DOHH2 (cell line): ENCODE measurements around the gene SPINDOC.

Source experiments
- H3F3A ChIP-seq: fragments of 200-600 bp; sonication (generic), shearing (Covaris generic); 2 replicates; pipeline ENCODE4 v1.6.0; 2016; ENCODE audit warnings: antibody characterized with exemption, mild to moderate bottlenecking; ENCODE audit not compliant: control insufficient read depth, insufficient read depth
- H3K27ac ChIP-seq: fragments of 200-600 bp; sonication (generic); 2 replicates; pipeline ENCODE4 v1.5.1; 2014; ENCODE audit warnings: low read depth, mild to moderate bottlenecking, low read length, moderate library complexity
- H3K27me3 ChIP-seq: fragments of 200-600 bp; sonication (generic); 2 replicates; pipeline ENCODE4 v1.6.1; 2014; ENCODE audit warnings: mild to moderate bottlenecking, low read length, mixed read lengths; ENCODE audit not compliant: control insufficient read depth
- H3K36me3 ChIP-seq: fragments of 200-600 bp; sonication (generic); 2 replicates; pipeline ENCODE4 v1.6.1; 2014; ENCODE audit warnings: mild to moderate bottlenecking, low read length, moderate library complexity, mixed read lengths; ENCODE audit not compliant: control insufficient read depth
- H3K4me1 ChIP-seq: fragments of 200-600 bp; sonication (generic); 2 replicates; pipeline ENCODE4 v1.6.1; 2014; ENCODE audit warnings: mild to moderate bottlenecking, low read length, mixed read lengths; ENCODE audit not compliant: control insufficient read depth
- H3K4me2 ChIP-seq: fragments of 200-600 bp; sonication (generic); 2 replicates; pipeline ENCODE4 v1.6.0; 2014; ENCODE audit warnings: mild to moderate bottlenecking, low read length, moderate library complexity
- H3K4me3 ChIP-seq: fragments of 200-600 bp; sonication (generic); 2 replicates; pipeline ENCODE4 v1.5.1; 2014; ENCODE audit warnings: mild to moderate bottlenecking, low read length, mixed read lengths
- H3K79me2 ChIP-seq: fragments of 200-600 bp; sonication (generic); 2 replicates; pipeline ENCODE4 v1.6.1; 2014; ENCODE audit warnings: mild to moderate bottlenecking, low read length, mixed read lengths; ENCODE audit not compliant: control insufficient read depth
- H3K9me2 ChIP-seq: fragments of 200-600 bp; sonication (generic); replicated peaks from 2 replicates; pipeline ENCODE4 v1.6.1; 2014; ENCODE audit warnings: mild to moderate bottlenecking, low read length, mixed read lengths; ENCODE audit not compliant: control insufficient read depth
- H3K9me3 ChIP-seq: fragments of 200-600 bp; sonication (generic); 2 replicates; pipeline ENCODE4 v1.6.1; 2014; ENCODE audit warnings: antibody characterized with exemption, low read length, mixed read lengths; ENCODE audit not compliant: control insufficient read depth, insufficient read depth
- H4K20me1 ChIP-seq: fragments of 200-600 bp; sonication (generic); 2 replicates; pipeline ENCODE4 v1.6.0; 2014; ENCODE audit warnings: low read depth, mild to moderate bottlenecking, antibody characterized with exemption, low read length, moderate library complexity; ENCODE audit not compliant: control insufficient read depth, insufficient read depth
- CTCF ChIP-seq: fragments of 200-600 bp; sonication (generic); IDR thresholded peaks from one replicate; pipeline ENCODE4 v1.5.1; 2014; ENCODE audit warnings: antibody characterized with exemption, mild to moderate bottlenecking, low read depth, low read length; ENCODE audit not compliant: poor library complexity, severe bottlenecking
- EZH2phosphoT487 ChIP-seq: fragments of 200-600 bp; sonication (generic); IDR thresholded peaks from 2 replicates; pipeline ENCODE4 v1.6.1; 2017; ENCODE audit warnings: borderline replicate concordance, mild to moderate bottlenecking, antibody characterized with exemption, low read length, moderate library complexity, mixed read lengths

The SPINDOC gene

GRCh38 chr11:63831326-63831725 is 18.1 kb downstream of the SPINDOC start:
- H3K4me3 ChIP-seq: no peak overlapping the region
- H3F3A ChIP-seq: peaks cover 4% of the 10 kb centered on the region; the same call in 1 of the 2 replicates
- no peaks in the 10 kb centered on the region for H3K9me3 ChIP-seq
- H3K27ac ChIP-seq: no peak overlapping the region
- no peak overlapping the region for H3K4me2 ChIP-seq
- H4K20me1 ChIP-seq: no peaks in the 10 kb centered on the region
- peaks cover 11% of the 10 kb centered on the region for H3K36me3 ChIP-seq
- TF ChIP-seq EZH2phosphoT487: no peak
- no peaks in the 10 kb centered on the region for H3K79me2 ChIP-seq
- peaks cover 8% of the 10 kb centered on the region for H3K4me1 ChIP-seq
- H3K27me3 ChIP-seq: no peaks in the 10 kb centered on the region
- no peaks in the 10 kb centered on the region for H3K9me2 ChIP-seq

- H3K36me3 ChIP-seq: peaks cover 1% of the 10 kb centered on the region; the same call in 1 of the 2 replicates
- H3K9me3 ChIP-seq: no peaks in the 10 kb centered on the region
- TF ChIP-seq CTCF (no peak), EZH2phosphoT487 (no peak)
- H3K79me2 ChIP-seq: no peaks in the 10 kb centered on the region
- H4K20me1 ChIP-seq: no peaks in the 10 kb centered on the region
- H3K4me1 ChIP-seq: peaks cover 9% of the 10 kb centered on the region
- no peaks in the 10 kb centered on the region for H3K9me2 ChIP-seq
- no peak overlapping the region for H3K27ac ChIP-seq
- no peaks in the 10 kb centered on the region for H3K27me3 ChIP-seq
- no peak overlapping the region for H3K4me3 ChIP-seq
- no peak overlapping the region; the same call in 1 of the 2 replicates for H3K4me2 ChIP-seq
- peaks cover 4% of the 10 kb centered on the region; the same call in 1 of the 2 replicates for H3F3A ChIP-seq
Measured at GRCh38 chr11:63832336-63832735, 19.1 kb downstream of the SPINDOC start.

- Histone ChIP-seq H3K4me1 (peaks cover 16% of the 10 kb centered on the region), H3K4me3 (no peak overlapping the region), H3K79me2 (peaks cover 5% of the 10 kb centered on the region), H3K4me2 (no peak overlapping the region), H3F3A (peaks cover 6% of the 10 kb centered on the region), H3K9me2 (no peaks in the 10 kb centered on the region), H3K9me3 (no peaks in the 10 kb centered on the region), H3K27ac (no peak overlapping the region), H4K20me1 (no peaks in the 10 kb centered on the region), H3K36me3 (peaks cover 5% of the 10 kb centered on the region), H3K27me3 (no peaks in the 10 kb centered on the region)
- no peak for TF ChIP-seq CTCF
- no peak for TF ChIP-seq EZH2phosphoT487
Measured at GRCh38 chr11:63833048-63833447, 19.8 kb downstream of the SPINDOC start.

- TF ChIP-seq EZH2phosphoT487 (no peak), CTCF (no peak)
- Histone ChIP-seq H3F3A (peaks cover 5% of the 10 kb centered on the region), H4K20me1 (no peaks in the 10 kb centered on the region), H3K4me3 (no peak overlapping the region), H3K9me3 (no peaks in the 10 kb centered on the region), H3K79me2 (peaks cover 13% of the 10 kb centered on the region), H3K27ac (no peak overlapping the region), H3K36me3 (peaks cover 12% of the 10 kb centered on the region), H3K27me3 (no peaks in the 10 kb centered on the region), H3K9me2 (no peaks in the 10 kb centered on the region), H3K4me2 (no peak overlapping the region), H3K4me1 (peaks cover 20% of the 10 kb centered on the region)
Measured at GRCh38 chr11:63834535-63835157, 21.4 kb downstream of the SPINDOC start.
